H1 (cell line): ENCODE results near the gene ARHGAP15. TPM values are rescaled to one million over a fixed set of nuclear protein-coding genes. Genes with fewer than 3 reads are reported as not detected.

ENCODE experiments used
- CTCF ChIA-PET: fragments of 300-600 bp; sonication (Branson Sonifier 250); formaldehyde crosslinking; loops from one replicate; lab custom pipeline; 2021; ENCODE audit not compliant: partially characterized antibody; lab: Charles Lee
- POLR2A ChIA-PET: fragments of 300-600 bp; sonication (Branson Sonifier 250); formaldehyde crosslinking; loops from one replicate; lab custom pipeline; 2021; ENCODE audit warnings: inconsistent platforms; ENCODE audit not compliant: partially characterized antibody; lab: Charles Lee
- DNase-seq, 2 experiments: peaks; one replicate each; pipeline versions ENCODE4 v3.0.0 to v3.0.0-alpha.2; 2010 to 2022; ENCODE audit warnings: low spot score in 2 of 2, low read depth in 1 of 2, mixed read lengths in 1 of 2
- FAIRE-seq: peaks from 2 replicates; lab custom pipeline; 2011; peaks lifted over from hg19 to GRCh38; lab: Jason Lieb, UNC
- H2AFZ ChIP-seq: 2 replicates; pipeline ENCODE4 v1.8.1; 2012; ENCODE audit warnings: low read length, inconsistent platforms
- H2AK5ac ChIP-seq: 2 replicates; pipeline ENCODE4 v1.6.1; 2013; ENCODE audit warnings: low read depth, low read length
- H2BK120ac ChIP-seq: replicated peaks from 2 replicates; pipeline ENCODE3; 2013; ENCODE audit warnings: low read depth, low read length, inconsistent platforms
- H2BK12ac ChIP-seq: 2 replicates; pipeline ENCODE4 v1.6.1; 2013; ENCODE audit warnings: low read depth, low read length
- H2BK15ac ChIP-seq: 2 replicates; pipeline ENCODE4 v1.6.1; 2013; ENCODE audit warnings: low read length
- H2BK20ac ChIP-seq: 2 replicates; pipeline ENCODE4 v1.6.1; 2013; ENCODE audit warnings: low read length
- H2BK5ac ChIP-seq: 2 replicates; pipeline ENCODE4 v1.6.1; 2013; ENCODE audit warnings: low read depth, low read length
- H3K14ac ChIP-seq: 2 replicates; pipeline ENCODE4 v1.6.1; 2013; ENCODE audit warnings: inconsistent platforms; ENCODE audit not compliant: insufficient read length
- H3K18ac ChIP-seq: 2 replicates; pipeline ENCODE4 v1.6.1; 2013; ENCODE audit warnings: low read length; ENCODE audit errors: extremely low read depth
- H3K23ac ChIP-seq: 2 replicates; pipeline ENCODE4 v1.6.1; 2013; ENCODE audit warnings: inconsistent platforms; ENCODE audit not compliant: insufficient read length
- H3K23me2 ChIP-seq: 2 replicates; pipeline ENCODE4 v1.6.1; 2013; ENCODE audit warnings: low read depth, low read length
- H3K27ac ChIP-seq: 2 replicates; pipeline ENCODE4 v1.6.1; 2011; ENCODE audit warnings: low read depth, low read length, inconsistent platforms
- H3K27me3 ChIP-seq, 4 experiments: replicated peaks in 1 of 4; 1 replicate in 1 of 4; 2 replicates in 3 of 4; pipeline versions ENCODE4 v1.6.1 to v1.8.1; 2011 to 2013; ENCODE audit warnings: low read length in 3 of 4, mild to moderate bottlenecking in 3 of 4, inconsistent platforms in 2 of 4, mixed read lengths in 2 of 4, moderate library complexity in 1 of 4; ENCODE audit not compliant: control insufficient read depth in 3 of 4, insufficient read depth in 3 of 4; ENCODE audit errors: extremely low read depth in 1 of 4
- H3K36me3 ChIP-seq, 4 experiments: 2 replicates each; pipeline versions ENCODE4 v1.6.1 to v1.8.1; 2011 to 2013; ENCODE audit warnings: mild to moderate bottlenecking in 4 of 4, low read length in 3 of 4, moderate library complexity in 2 of 4, control low read depth in 1 of 4, inconsistent platforms in 1 of 4; ENCODE audit not compliant: insufficient read depth in 4 of 4, control insufficient read depth in 2 of 4
- H3K4ac ChIP-seq: replicated peaks from 2 replicates; pipeline ENCODE3; 2013; ENCODE audit warnings: low read length, low read depth, mixed read lengths, inconsistent platforms; ENCODE audit not compliant: insufficient read length
- H3K4me1 ChIP-seq, 4 experiments: replicated peaks in 1 of 4; 1 replicate in 1 of 4; 2 replicates in 3 of 4; pipeline versions ENCODE4 v1.6.1 to v1.8.1; 2011 to 2013; ENCODE audit warnings: low read length in 3 of 4, inconsistent platforms in 2 of 4, mixed read lengths in 1 of 4; ENCODE audit not compliant: insufficient read depth in 4 of 4, control insufficient read depth in 3 of 4
- H3K4me2 ChIP-seq, 2 experiments: 2 replicates each; pipeline versions ENCODE4 v1.6.1 to v1.8.1; 2011 to 2013; ENCODE audit warnings: low read depth in 2 of 2, low read length in 2 of 2, control low read depth in 1 of 2, inconsistent platforms in 1 of 2, mild to moderate bottlenecking in 1 of 2; ENCODE audit not compliant: insufficient read depth in 1 of 2
- H3K4me3 ChIP-seq, 4 experiments: fragments of 200-600, 300-600 bp in 1 of 4; sonication (generic), shearing (Covaris generic), sonication (Bioruptor Twin) in 1 of 4; 2 replicates each; pipeline versions ENCODE4 v1.5.1 to v1.8.1; 2011 to 2016; ENCODE audit warnings: low read length in 4 of 4, low read depth in 3 of 4, control low read depth in 2 of 4, inconsistent platforms in 2 of 4, mild to moderate bottlenecking in 2 of 4, mixed read lengths in 1 of 4, moderate library complexity in 1 of 4; ENCODE audit not compliant: insufficient read depth in 2 of 4; ENCODE audit errors: extremely low read depth in 1 of 4
- H3K56ac ChIP-seq: replicated peaks from 2 replicates; pipeline ENCODE3; 2013; ENCODE audit warnings: low read depth, mild to moderate bottlenecking, mixed read lengths, low read length, inconsistent platforms; ENCODE audit not compliant: insufficient read length
- H3K79me1 ChIP-seq: 2 replicates; pipeline ENCODE4 v1.6.1; 2013; ENCODE audit warnings: low read depth, low read length, control low read depth
- H3K79me2 ChIP-seq, 2 experiments: 2 replicates each; pipeline versions ENCODE4 v1.6.1 to v1.8.1; 2012 to 2013; ENCODE audit warnings: low read length in 2 of 2, mild to moderate bottlenecking in 2 of 2, inconsistent platforms in 1 of 2; ENCODE audit not compliant: insufficient read depth in 2 of 2, control insufficient read depth in 1 of 2
- H3K9ac ChIP-seq, 4 experiments: replicated peaks in 1 of 4; 1 replicate in 1 of 4; 2 replicates in 3 of 4; pipeline versions ENCODE4 v1.6.1 to v1.8.1; 2011 to 2013; ENCODE audit warnings: low read depth in 3 of 4, low read length in 3 of 4, control low read depth in 2 of 4, mild to moderate bottlenecking in 2 of 4, moderate library complexity in 2 of 4, inconsistent platforms in 1 of 4; ENCODE audit errors: extremely low read depth in 1 of 4
- H3K9me3 ChIP-seq, 2 experiments: 2 replicates each; pipeline versions ENCODE4 v1.6.1 to v1.8.1; 2012 to 2013; ENCODE audit warnings: mild to moderate bottlenecking in 2 of 2, moderate library complexity in 2 of 2, control low read depth in 1 of 2, inconsistent platforms in 1 of 2, low read depth in 1 of 2, low read length in 1 of 2, mixed read lengths in 1 of 2; ENCODE audit not compliant: insufficient read depth in 2 of 2
- H4K20me1 ChIP-seq, 2 experiments: replicated peaks in 1 of 2; 2 replicates each; pipeline versions ENCODE3 to v1.8.1; 2011 to 2013; ENCODE audit warnings: inconsistent platforms in 2 of 2, low read length in 2 of 2, mild to moderate bottlenecking in 1 of 2; ENCODE audit not compliant: insufficient read depth in 2 of 2, control insufficient read depth in 1 of 2
- H4K5ac ChIP-seq: 2 replicates; pipeline ENCODE4 v1.6.1; 2013; ENCODE audit warnings: low read length, low read depth, mixed read lengths, inconsistent platforms; ENCODE audit not compliant: insufficient read length
- H4K8ac ChIP-seq: 2 replicates; pipeline ENCODE4 v1.8.0; 2013; ENCODE audit warnings: mild to moderate bottlenecking, moderate library complexity, low read length, inconsistent platforms; ENCODE audit not compliant: insufficient read depth; ENCODE audit errors: extremely low read depth
- H4K91ac ChIP-seq: replicated peaks from 2 replicates; pipeline ENCODE3; 2013; ENCODE audit warnings: low read length, mixed read lengths, inconsistent platforms; ENCODE audit not compliant: insufficient read length
- SIX5 ChIP-seq: IDR thresholded peaks from 2 replicates; pipeline ENCODE4 v1.6.1; 2011; ENCODE audit warnings: mild to moderate bottlenecking, low read depth, low read length
- WGBS, 2 experiments: shearing (Covaris generic) in 1 of 2; methylation state at CpG; one replicate each; pipeline versions ENCODE4 v1.1.6 to v1.1.7; 2013 to 2015; ENCODE audit warnings: low lambda C conversion rate in 2 of 2, mixed read lengths in 2 of 2, inconsistent platforms in 1 of 2, low coverage in 1 of 2, missing lambda C conversion rate in 1 of 2; ENCODE audit not compliant: insufficient replicate concordance in 2 of 2, insufficient coverage in 1 of 2, insufficient read length in 1 of 2; ENCODE audit errors: extremely low coverage in 1 of 2, missing lambda C conversion rate in 1 of 2; 5-methylcytosine and 5-hydroxymethylcytosine counted together
- polyA plus RNA-seq, 7 experiments: library from polyadenylated mRNA; depleted of rRNA in 3 of 7; stranded (reverse) in 5 of 7; unstranded in 2 of 7; fragments of >200 nt in 5 of 7; fragments of 200-250 nt in 2 of 7; gene quantifications; 1 replicate in 5 of 7; 2 replicates in 1 of 7; 4 replicates in 1 of 7; pipeline versions ENCODE4 v1.2.1 to v1.2.3, GENCODE V29; 2011 to 2013; ENCODE audit warnings: missing spikeins in 2 of 7, mixed read lengths in 2 of 7
- total RNA-seq: library from RNA; stranded (reverse); fragmentation: NEBNext Ultra II Directional; extraction: Animal tissue kit (Norgen Biotek cat#: 25700); gene quantifications from 2 replicates; pipeline ENCODE4 v1.2.1, GENCODE V29; 2021

The ARHGAP15 gene
- total and polyA plus RNA-seq, 2 of the 8 experiments (the other 6 are each of a cell fraction or from before 2014, with no cell fraction given) = not detected

GRCh38 chr2:143603035-143603655 is 473.9 kb downstream of the ARHGAP15 start:
- no peak overlapping the region for H3K14ac ChIP-seq
- no peak overlapping the region for H3K4ac ChIP-seq
- no peak for DNase-seq
- no peak overlapping the region for H3K18ac ChIP-seq
- no peak overlapping the region for H4K91ac ChIP-seq
- H2BK12ac ChIP-seq = 0 out of 2 replicates have a peak overlapping the region, but pooled peaks have one; percentile 44
- peak overlapping the region; percentile 15 to 29; a peak in 1 of 4 replicates for H3K4me2 ChIP-seq
- no peak overlapping the region for H4K5ac ChIP-seq
- CTCF ChIA-PET = interaction anchor here (0.7 to 1.2 kb wide), 3 partner anchors 14 to 33 kb away, joined by 3 read pairs; no protein-coding TSS in a partner anchor
- H2BK120ac ChIP-seq = no peak overlapping the region
- H3K56ac ChIP-seq = no peak overlapping the region
- no peaks in the 10 kb centered on the region; a peak in 1 of 7 replicates for H3K27me3 ChIP-seq
- no peak overlapping the region for H2BK5ac ChIP-seq
- H3K9ac ChIP-seq = no peak overlapping the region
- H4K20me1 ChIP-seq = no peaks in the 10 kb centered on the region
- H3K27ac ChIP-seq = no peak overlapping the region
- POLR2A ChIA-PET = no interaction called here
- 0 out of 2 replicates have a peak overlapping the region, but pooled peaks have one; percentile 45 for H2AFZ ChIP-seq
- H3K9me3 ChIP-seq = no peaks in the 10 kb centered on the region
- H2BK20ac ChIP-seq = no peak overlapping the region
- H3K4me1 ChIP-seq = peaks cover 0 to 16% (median 9%) of the 10 kb centered on the region in 4 experiments; a peak in 5 of 7 replicates
- no peaks in the 10 kb centered on the region for H3K36me3 ChIP-seq
- no peak overlapping the region for H2AK5ac ChIP-seq
- H3K23ac ChIP-seq = no peak overlapping the region
- no peak overlapping the region for H2BK15ac ChIP-seq
- H4K8ac ChIP-seq = no peak overlapping the region
- no peaks in the 10 kb centered on the region for H3K23me2 ChIP-seq
- H3K79me2 ChIP-seq = no peaks in the 10 kb centered on the region
- no peaks in the 10 kb centered on the region for H3K79me1 ChIP-seq
- FAIRE-seq = peak; percentile 55
- peak overlapping the region in 1 of 4 experiments; percentile 5; a peak in 1 of 8 replicates for H3K4me3 ChIP-seq
- 25% methylated on average over 5 of the region's 5 CpGs; no CpG with 5 or more reads in 1 of the 2 experiments for whole genome bisulfite sequencing, 2 experiments
- TF ChIP-seq SIX5 = no peak
